Measurements from ENCODE around the gene KIDINS220.
"Not testable (repeated sequence)": the region's sequence is repeated elsewhere in the genome, so short reads cannot be mapped to it uniquely, and the experiment has no call there.

Gene KIDINS220

DNA sequence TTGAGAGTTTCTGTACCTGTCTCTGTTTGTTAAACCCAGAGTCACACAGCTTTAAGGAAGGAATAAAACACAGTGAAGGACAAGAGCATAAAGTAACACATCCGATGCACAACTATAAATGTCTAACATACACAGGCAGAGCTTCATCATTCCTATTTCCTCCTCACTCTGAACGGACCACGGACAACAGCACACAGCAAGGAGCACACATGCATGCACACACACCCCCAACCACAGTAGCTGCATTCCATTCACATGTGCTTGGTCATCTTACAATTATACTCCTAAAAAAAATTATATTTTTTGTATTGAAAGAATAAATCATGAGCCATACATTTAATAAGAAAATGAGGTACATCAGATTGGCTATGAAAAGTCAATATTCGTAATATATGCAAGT is 97.3 kb downstream of the KIDINS220 start:
- DNase-seq = no peak

DNA sequence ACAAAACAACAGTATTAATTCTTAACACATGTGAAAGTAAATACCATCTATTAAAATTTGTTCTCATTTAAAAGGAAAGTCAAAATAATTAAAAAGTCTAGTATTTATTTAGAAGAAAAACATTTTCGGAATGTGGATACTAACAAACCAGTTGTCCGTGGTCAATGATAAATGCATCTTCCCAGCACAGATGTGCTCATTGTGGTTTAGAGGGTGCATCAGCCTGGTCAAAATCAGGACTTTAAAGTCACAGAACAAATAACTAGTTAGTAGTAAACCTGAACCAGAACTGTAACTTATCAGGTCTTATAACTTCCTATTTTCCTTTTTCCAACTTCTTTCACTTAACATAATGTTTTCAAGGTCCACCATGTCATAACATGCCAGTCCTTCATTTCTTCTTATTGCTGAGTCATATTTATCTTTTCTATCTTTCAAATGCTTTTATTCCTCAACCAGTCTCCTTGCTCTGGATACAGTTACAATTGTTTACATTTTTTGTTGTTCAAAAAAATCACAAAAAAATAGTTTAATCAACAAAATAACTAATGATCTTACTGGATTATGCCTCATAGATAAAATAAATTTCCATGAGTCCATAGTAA is 99.7 kb downstream of the KIDINS220 start:
- no peak for DNase-seq

DNA sequence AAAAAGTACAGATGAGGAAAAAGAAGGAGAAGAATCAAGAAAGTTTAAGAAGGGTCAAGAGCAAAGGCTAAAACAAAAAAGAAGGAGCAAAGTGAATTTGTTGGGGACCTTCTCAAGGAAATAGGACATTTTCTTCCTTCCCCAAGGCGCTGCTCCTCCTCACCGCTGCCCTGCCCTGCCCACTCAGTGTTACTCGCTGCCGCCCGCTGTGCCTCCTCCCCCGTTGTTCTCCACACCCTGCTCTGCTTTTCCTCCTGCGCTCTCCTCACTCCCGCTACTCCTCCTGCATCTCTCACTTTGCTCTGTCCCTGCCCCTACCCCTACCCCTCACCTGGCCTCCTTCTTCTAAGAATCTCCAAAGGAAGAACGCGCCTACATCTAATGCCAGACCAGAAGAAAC is 104.8 kb downstream of the KIDINS220 start:
- no peak for DNase-seq

DNA sequence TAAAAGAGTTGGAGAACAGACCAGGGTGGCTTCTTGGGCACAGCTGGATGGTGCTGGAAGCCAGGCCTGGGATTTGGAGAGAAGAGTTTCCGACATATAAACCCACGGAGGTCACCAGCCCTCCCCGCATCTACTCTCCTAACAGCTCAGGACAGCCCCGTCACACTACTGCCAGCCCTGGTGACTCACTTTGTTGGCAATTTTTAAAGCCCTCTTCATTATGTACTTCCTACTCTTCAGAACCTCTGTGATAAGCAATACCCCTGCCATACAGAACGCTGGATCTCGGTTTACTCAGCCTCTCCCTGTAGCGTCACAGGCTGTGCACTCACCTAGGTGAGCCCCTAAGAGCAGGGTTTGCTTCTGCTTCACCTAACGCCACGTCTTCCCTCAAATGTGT is 107.5 kb downstream of the KIDINS220 start:
- DNase-seq = no peak

DNA sequence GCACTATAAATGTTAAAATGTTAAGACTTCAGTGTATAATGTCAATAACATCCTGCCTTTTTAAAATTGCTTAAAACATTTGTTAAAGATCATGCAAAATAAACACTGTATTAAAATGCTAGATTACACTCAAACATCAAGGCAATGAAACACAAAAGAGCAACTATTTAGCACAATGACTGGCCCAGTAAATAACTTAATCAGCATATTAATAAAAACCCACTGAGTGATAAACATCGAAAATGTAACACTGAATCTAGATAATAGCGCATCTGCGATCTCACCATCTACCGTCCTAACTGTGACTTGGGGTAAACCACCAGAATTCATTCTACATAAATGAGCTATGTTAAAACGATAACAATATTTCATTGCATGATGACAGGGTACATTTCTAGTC is 108.3 kb downstream of the KIDINS220 start:
- DNase-seq = not testable (repeated sequence)

DNA sequence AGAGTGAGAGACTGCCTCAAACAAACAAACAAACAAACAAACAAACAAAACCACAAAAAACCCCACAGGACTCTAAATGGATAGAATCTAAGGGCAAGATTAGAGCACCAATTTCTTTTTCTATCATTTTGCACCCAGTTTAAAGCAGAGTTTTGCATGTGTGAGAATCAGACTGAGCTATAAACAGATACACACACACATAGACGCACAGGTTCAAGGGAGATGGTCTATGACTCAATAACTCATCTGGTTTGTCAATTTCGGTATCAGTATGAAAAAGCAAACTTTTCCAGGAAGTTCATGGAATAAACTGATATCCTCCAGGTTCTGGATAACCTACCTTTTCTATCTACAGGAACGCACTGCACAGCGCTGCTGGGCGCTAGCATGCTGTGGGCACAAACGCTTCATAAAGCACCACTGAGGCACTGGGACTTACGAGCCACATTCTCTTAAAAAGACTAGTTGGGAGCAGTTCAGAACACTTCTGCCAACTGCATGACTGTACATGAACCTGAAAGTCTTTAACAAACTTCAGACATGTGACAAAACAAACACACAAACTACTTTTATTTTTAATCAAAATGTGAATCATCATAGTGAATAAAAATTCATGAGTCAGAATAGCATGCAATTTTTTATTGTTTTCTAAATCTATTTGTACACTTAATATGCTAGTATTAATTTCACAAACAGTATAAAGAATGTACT is 109.0 kb downstream of the KIDINS220 start:
- no peak for DNase-seq

DNA sequence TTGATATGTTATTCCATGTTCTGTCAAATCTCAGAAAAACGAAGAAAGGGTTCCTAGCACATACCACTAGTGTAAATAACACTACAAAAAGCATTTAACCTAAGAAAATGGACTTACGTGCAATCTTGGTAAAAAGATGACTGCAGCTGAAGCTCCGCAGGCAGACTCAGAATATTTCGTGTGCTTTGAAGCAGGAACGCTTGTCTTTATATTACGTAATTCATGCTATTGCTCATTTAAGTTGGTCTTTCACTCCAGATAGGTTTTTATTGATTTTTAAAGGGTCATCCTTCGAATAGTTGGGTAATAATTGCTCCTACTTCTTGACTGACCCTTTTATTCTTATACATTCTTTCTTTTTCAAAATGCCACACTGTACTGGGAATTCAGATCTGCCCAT is 111.6 kb downstream of the KIDINS220 start:
- no peak for DNase-seq

DNA sequence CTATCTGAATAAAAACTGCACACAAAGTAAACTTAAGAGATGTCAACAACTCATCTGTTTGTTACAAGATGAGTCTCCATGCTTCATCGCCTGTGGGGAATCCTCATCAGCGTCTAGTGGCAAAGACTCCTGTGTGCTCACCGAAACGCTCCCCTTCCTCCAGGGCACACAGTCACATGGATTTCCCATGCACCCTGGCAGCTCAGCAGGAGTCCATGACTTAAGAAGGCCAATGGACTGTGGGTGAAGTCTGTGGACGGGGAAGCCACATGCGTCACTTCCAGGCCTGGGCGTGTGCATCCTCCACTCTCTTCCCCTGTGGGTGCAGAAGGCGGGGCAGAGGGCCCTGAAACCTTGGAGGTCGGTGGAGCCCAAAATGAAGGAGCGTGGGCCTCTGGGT is 114.4 kb downstream of the KIDINS220 start:
- DNase-seq = no peak

DNA sequence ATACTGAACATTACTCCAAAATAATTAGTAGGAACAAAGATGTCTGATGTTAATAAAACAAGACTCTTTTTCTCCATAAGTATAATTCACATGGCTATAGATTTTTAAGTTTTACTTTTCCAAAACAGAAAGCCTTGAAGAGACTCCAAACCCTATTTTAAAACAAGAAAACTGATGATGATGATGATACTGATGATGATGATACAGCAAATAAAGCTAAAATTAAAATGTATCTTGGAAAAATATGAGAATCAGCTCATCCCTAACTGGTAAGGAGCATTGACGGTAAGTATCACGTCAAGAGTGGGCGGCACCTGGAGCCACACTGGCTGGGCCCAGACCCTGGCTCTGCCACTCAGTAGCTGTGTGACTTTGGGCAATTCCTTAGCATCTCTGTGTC is 116.0 kb downstream of the KIDINS220 start:
- no peak for DNase-seq

DNA sequence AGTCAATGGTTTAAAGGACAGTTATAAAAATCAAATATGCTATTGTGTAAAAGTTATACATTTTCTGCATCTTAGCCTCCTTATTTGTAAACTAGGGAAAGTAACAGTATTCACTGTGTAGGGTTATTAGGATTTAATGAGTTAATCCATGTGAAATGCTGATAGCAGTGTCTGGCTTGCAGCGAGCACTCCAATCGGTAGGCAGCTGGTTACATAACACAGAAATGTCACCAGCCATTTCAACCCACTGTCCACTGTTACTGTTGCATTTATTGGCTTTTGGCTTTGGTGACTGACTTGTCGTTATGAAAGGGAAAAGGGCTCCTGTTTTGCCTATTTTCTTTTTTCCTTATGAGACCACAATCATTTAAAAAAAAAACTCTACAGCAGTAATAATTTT is 116.7 kb downstream of the KIDINS220 start:
- DNase-seq = no peak

DNA sequence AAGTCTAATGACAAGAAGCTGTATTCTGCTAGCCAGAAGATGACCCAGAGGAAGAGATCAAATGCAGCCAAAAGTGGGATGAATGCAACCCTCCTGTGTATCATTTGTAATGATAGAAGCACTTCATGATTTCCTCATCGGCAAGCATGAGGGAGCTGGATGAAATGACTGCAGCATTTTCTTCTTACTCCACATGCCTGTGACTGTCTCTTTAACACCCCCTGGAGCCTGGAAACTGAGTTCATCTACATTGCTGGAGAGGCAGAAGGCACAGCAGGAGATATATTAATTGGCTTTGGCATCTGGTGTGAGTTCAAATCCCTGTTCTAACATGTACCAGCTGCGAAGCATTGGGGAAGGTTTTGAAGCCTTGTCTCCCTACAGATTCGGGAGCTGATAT is 117.9 kb downstream of the KIDINS220 start:
- no peak for DNase-seq

DNA sequence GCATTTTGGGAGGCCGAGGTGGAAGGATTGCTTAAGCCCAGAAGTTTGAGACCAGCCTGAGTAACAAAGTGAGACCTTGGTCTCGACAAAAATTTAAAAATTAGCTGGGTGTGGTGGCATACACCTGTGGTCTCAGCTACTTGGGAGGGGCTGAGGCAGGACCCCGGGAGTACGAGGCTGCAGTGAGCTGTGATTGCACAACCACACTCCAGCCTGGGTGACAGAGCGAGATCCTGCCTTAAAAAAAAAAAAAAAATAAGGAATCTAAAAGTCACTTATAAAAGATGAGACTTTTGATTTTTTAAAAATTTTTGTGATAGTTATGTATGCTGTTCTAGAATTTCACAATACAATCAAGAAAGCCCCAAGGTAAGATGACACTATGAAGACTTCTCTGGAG is 122.4 kb downstream of the KIDINS220 start:
- DNase-seq = no peak

DNA sequence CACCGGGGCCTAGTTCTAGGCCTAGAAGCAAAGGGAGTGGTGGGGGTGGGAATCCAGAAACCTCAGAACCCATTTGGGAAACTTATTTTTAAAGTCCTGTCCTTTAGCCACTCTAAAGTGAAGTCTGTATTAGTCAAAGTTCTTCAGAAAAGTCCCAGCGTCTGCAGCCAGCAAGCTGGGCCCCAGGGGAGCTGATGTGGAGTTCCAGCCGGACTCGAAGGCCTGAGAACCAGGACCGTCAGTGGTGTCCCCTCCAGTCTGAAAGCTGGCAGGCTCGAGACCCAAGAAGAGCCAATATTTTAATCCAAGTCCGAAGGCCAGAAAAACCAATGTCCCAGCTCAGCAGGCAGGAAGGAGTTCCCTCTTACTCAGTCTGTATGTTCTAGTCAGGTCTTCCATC is 123.1 kb downstream of the KIDINS220 start:
- no peak for DNase-seq

DNA sequence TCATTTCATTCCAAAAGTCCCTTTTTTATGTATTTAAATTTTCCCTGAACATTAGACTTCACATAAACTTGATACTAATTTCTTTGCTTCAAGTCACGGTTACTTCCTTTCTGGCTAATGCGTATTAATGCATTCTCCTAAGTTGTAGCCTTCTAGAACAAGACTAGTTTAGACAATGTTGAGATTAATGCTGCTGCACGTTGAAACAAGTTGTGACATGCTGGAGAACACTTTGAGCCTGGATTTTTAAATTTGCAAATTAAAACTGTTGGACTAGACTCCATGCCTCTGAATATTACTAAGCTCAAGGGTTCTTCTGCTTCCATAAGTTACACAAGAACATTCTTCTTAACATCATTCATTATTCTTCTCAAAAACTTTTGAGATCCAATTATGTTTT is 126.5 kb downstream of the KIDINS220 start:
- DNase-seq = no peak

DNA sequence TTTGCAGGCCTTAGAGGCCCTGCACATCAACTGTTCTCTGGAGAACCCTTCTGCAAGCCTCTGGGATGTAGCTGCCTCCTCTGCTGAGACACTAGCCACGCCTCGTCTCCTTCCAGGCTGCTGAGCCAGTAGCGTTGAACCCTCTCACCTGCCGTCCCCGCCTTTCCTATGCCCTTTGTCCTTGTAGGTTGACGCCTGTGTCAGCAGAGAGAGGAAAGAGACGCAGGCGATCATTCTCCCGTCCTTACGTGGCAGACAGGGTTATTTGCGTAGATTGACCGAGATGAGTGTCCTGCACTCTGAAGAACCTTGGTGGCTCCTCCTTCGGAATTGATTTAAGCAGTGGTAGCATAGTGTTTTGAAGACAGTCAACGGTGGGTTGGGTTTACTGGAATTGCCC is 127.8 kb downstream of the KIDINS220 start:
- no peak for DNase-seq

DNA sequence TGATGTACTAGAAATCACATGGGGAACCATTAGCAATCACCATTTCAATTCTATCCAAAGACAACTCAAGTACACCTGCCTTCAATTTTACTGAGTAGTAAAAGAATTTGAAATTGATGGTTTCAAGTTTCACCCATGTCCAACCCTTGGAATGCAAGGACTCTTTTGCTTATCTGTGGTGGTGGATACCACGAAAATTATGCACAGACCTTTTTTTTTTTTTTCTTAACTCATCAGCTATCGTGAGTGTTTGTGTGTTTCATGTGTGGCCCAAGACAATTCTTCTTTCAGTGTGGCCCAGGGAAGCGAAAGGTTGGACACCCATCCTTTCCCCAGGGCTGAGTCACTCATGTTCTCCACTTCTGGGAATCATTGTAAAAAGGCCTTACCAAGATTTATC is 132.5 kb downstream of the KIDINS220 start:
- no peak for DNase-seq

DNA sequence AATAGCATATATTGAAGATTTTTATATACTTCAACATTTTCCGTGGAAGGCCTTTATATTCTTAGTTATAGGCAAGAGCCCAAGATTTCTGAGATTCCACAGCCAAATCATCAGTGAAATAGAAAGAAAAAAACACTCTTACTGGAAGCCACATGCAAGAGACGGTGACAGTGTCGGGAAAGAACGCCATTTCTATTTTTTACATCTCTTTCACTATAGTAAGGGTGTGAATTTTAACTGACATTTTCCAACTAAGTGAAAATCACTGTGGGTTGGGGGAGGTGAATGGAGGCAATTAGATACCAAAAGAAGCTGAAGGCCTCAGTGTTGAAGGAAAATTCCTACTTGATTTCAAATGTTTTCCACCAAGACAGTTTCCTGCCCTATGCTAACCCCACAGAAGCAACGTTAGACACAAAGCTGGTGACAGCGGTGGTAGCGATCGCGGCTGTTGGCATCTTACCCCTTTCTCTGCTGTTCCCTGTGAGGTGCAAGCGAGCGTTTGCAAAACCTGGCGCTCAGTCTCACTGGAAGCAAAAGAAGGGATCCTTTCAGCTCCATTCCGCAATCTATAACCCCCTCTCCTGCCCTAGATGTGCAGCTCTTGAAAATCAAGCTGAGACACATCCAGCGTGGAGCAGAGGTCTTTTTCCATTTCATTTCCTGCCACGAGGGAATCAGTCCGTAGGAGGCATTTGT is 135.6 kb downstream of the KIDINS220 start:
- DNase-seq = no peak

DNA sequence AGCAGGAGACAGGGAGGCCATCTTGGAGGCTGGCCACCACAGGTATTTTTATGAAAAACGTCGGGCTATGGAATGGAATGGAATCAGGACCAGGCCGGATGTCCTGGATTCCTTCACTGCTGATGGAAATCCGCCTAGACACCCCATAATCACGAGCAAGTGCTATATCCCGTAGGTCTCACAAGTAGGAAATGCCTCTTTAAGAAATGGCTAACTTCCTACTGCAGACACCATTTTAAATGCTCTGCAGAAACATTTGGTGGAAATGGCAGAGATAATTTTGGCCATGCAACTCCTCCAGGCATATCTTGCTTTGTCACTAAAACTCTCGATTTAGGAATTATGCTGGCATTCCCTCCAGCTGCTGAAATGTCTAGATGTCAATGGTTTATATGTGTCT is 137.6 kb downstream of the KIDINS220 start:
- DNase-seq = no peak

DNA sequence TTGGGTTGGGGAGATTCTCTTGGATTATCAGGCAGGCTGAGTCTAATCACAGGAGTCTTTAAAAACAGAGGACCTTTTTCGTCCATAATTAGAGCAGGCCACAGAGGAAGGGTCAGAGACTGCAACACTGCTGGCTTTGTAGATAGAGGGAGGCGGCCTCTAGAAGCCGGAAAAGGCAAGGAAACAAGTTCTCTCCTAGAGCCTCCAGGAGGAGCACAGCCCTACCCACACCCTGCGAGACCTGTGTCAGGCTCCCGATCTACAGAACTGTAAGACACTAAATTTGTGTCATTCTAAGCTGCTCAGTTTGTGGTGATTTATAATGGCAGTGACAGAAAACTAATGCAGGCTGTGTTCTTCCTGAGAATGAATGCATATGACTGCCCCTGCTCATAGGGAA is 140.2 kb downstream of the KIDINS220 start:
- DNase-seq = no peak

DNA sequence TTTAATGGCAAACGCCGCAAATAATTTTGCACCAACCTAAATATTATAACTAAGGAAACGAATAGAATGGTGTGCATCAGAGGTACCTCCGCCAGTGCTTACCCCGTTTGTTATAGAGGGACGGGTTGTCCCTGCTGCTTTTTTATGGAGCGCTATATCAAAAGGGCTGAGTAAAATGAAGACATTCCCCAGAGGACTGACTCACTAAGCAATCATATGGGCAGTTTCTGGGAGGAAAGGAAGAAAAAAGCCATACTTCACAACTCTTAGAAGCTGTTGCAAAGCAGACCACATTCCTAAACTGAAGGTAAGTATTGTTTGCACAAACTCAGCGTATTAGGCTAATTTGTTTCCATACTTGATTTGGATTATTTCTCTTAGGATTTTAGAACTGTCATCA is 142.7 kb downstream of the KIDINS220 start:
- DNase-seq = no peak

DNA sequence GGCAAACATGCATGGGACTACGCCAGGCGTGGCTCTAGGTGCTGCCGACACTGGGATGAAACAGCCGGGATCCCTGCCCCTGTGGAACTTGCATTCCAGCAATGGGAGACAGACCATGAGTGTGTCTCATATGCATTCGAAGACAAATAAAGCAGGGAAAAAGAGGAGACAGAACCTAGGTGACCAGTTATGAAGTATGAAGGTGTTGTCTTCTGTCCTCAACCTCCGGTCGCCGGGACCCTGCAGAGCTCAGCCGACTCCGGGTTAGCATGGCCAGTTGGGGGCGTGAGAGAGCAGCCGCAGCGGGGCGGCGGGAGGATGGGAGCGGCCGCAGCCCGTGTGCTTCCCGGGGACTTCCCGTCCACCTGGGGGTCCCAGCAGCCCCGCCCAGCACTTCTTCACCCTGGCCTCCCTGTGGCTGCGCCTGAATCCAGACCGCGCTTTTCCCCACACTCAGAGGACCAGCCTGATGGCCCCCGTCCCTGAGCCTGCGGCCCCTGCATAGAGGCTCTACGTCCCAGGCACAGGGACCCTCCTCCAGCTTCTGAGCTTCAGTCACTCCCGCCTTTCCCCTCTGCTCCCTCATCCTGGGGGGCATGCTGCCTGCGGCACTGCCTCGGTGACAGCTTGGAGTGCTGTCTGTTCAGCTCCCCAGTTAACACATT is 144.1 kb downstream of the KIDINS220 start:
- no peak for DNase-seq

DNA sequence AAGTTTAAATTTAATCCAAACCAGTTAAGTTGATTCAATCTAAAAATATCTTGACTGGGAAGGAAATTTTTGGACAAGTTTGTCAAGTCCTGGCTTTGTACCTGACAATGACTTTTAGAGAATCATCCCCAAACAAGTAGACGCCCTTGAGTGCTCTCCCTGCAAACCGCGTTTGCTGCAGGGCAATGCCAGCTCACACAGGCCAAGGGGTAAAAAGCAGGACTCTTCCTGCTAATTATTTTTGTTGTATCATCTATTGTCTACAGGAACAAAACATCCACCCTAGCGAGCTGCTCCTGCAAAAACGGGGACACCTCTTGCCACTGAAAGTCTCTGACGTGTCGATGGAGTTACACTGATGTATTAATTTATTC is 144.6 kb downstream of the KIDINS220 start:
- no peak for DNase-seq

DNA sequence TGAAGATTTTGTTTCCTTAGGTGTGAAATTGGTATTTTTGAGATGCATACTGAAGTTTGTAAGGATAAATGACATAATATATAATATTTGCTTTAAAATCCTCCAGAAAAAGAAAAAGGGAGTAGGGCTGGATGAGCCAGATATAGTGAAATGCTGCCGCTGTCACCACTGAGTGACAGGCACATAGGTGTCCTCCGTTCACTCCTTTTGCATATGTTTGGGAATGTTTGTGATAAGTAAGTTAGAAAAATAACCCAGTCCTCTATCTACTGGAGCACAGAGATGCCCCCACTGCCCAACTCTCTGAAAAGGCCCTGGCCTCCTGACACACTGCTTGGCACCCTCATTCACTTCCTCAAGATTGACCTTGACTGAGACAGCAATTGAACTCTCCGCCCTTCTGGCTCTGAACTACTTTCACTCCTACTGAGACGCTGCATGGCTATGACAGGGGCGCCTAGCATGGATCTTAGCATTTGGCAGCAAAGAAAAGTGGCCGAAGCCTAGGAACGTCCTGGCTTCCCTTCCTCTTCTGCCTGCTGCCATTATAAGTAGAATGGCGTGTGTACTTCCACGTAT is 145.5 kb downstream of the KIDINS220 start:
- DNase-seq = no peak
